ENCODE data around the gene CTSV. TPM values are rescaled to one million over a fixed set of nuclear protein-coding genes. Genes with fewer than 3 reads are reported as not detected.
"Not testable (repeated sequence)": the region's sequence is repeated elsewhere in the genome, so short reads cannot be mapped to it uniquely, and the experiment has no call there.

The CTSV gene
- total RNA-seq, result 0.24 and 0.31 TPM in 2 replicates

- H3K27me3 Mint-ChIP-seq (ENCODE audit: insufficient read depth), result peaks cover 44% of the 10 kb centered on the region
These were observed at the start of gene CTSV for GRCh38 chr9:97038611-97039513. Gene CTSV (minus strand): TSS chr9:97039142. CDS start chr9:97038043, 1,099 bp downstream.

GRCh38 chr9:97087668-97088215 lies 48.8 kb upstream of the CTSV start:
- intact Hi-C loops (cut with micrococcal nuclease); H3K4me3 Mint-ChIP-seq; H3K27ac Mint-ChIP-seq; H3K36me3 Mint-ChIP-seq (ENCODE audit: low read depth); H3K9me3 Mint-ChIP-seq; DNase-seq (ENCODE audit: low spot score); H3K4me1 Mint-ChIP-seq (ENCODE audit: low read depth): not testable (repeated sequence)
- H3K27me3 Mint-ChIP-seq (ENCODE audit: insufficient read depth), result peaks cover 23% of the 10 kb centered on the region

More at GRCh38 chr9:97038611-97039513, at the start of gene CTSV:
- H3K36me3 Mint-ChIP-seq (ENCODE audit: low read depth), result no peaks in the 10 kb centered on the region
- peaks cover 5% of the 10 kb centered on the region for H3K4me1 Mint-ChIP-seq (ENCODE audit: low read depth)
- intact Hi-C loops (cut with micrococcal nuclease), result loop anchor here (1.0 to 10.0 kb wide), 5 partner anchors 23 to 624 kb away; partner anchors contain the start of gene ZNF367
- H3K9me3 Mint-ChIP-seq, result no peaks in the 10 kb centered on the region
- peak; percentile 79 for DNase-seq (ENCODE audit: low spot score)
- peak within 1 kb of the TSS; percentile 85 for H3K4me3 Mint-ChIP-seq
- H3K27ac Mint-ChIP-seq, result no peak within 1 kb of the TSS

GRCh38 chr9:97084562-97084991 lies 45.6 kb upstream of the CTSV start:
- H3K27ac Mint-ChIP-seq; DNase-seq (ENCODE audit: low spot score); H3K36me3 Mint-ChIP-seq (ENCODE audit: low read depth); intact Hi-C loops (cut with micrococcal nuclease); H3K4me3 Mint-ChIP-seq; H3K4me1 Mint-ChIP-seq (ENCODE audit: low read depth); H3K9me3 Mint-ChIP-seq: not testable (repeated sequence)
- H3K27me3 Mint-ChIP-seq (ENCODE audit: insufficient read depth), result peaks cover 20% of the 10 kb centered on the region

GRCh38 chr9:97078362-97078761 lies 39.4 kb upstream of the CTSV start:
- peaks cover 31% of the 10 kb centered on the region for H3K27me3 Mint-ChIP-seq (ENCODE audit: insufficient read depth)
- H3K36me3 Mint-ChIP-seq (ENCODE audit: low read depth), result no peaks in the 10 kb centered on the region
- H3K4me1 Mint-ChIP-seq (ENCODE audit: low read depth), result no peaks in the 10 kb centered on the region
- H3K9me3 Mint-ChIP-seq, result peaks cover 5% of the 10 kb centered on the region
- no peak for DNase-seq (ENCODE audit: low spot score)
- H3K27ac Mint-ChIP-seq, result no peak overlapping the region
- no peak overlapping the region for H3K4me3 Mint-ChIP-seq
- intact Hi-C loops (cut with micrococcal nuclease), result no loop called here

GRCh38 chr9:97077452-97078295 lies 38.7 kb upstream of the CTSV start:
- Mint-ChIP-seq H3K4me1 (ENCODE audit: low read depth) (no peaks in the 10 kb centered on the region), H3K36me3 (ENCODE audit: low read depth) (no peaks in the 10 kb centered on the region), H3K27me3 (ENCODE audit: insufficient read depth) (peaks cover 30% of the 10 kb centered on the region), H3K4me3 (no peak overlapping the region), H3K27ac (no peak overlapping the region), H3K9me3 (peaks cover 5% of the 10 kb centered on the region)
- intact Hi-C loops (cut with micrococcal nuclease), result no loop called here
- no peak for DNase-seq (ENCODE audit: low spot score)

- H3K27ac Mint-ChIP-seq; H3K9me3 Mint-ChIP-seq; H3K4me3 Mint-ChIP-seq; H3K36me3 Mint-ChIP-seq (ENCODE audit: low read depth); intact Hi-C loops (cut with micrococcal nuclease); DNase-seq (ENCODE audit: low spot score); H3K4me1 Mint-ChIP-seq (ENCODE audit: low read depth): not testable (repeated sequence)
- peaks cover 32% of the 10 kb centered on the region for H3K27me3 Mint-ChIP-seq (ENCODE audit: insufficient read depth)
These were observed 37.9 kb upstream of the CTSV start for GRCh38 chr9:97076731-97077451.

GRCh38 chr9:97076238-97076637 lies 37.3 kb upstream of the CTSV start:
- intact Hi-C loops (cut with micrococcal nuclease), result no loop called here
- Mint-ChIP-seq H3K4me1 (ENCODE audit: low read depth) (no peaks in the 10 kb centered on the region), H3K4me3 (no peak overlapping the region), H3K27ac (no peak overlapping the region), H3K9me3 (peaks cover 4% of the 10 kb centered on the region), H3K27me3 (ENCODE audit: insufficient read depth) (peaks cover 32% of the 10 kb centered on the region), H3K36me3 (ENCODE audit: low read depth) (no peaks in the 10 kb centered on the region)
- no peak for DNase-seq (ENCODE audit: low spot score)

- no peak overlapping the region for H3K27ac Mint-ChIP-seq
- no peaks in the 10 kb centered on the region for H3K36me3 Mint-ChIP-seq (ENCODE audit: low read depth)
- H3K4me3 Mint-ChIP-seq, result no peak overlapping the region
- intact Hi-C loops (cut with micrococcal nuclease), result no loop called here
- no peaks in the 10 kb centered on the region for H3K4me1 Mint-ChIP-seq (ENCODE audit: low read depth)
- no peak for DNase-seq (ENCODE audit: low spot score)
- H3K9me3 Mint-ChIP-seq, result no peaks in the 10 kb centered on the region
- H3K27me3 Mint-ChIP-seq (ENCODE audit: insufficient read depth), result peaks cover 27% of the 10 kb centered on the region
These were observed 36.5 kb upstream of the CTSV start for GRCh38 chr9:97075289-97075985.

- Mint-ChIP-seq H3K9me3 (no peaks in the 10 kb centered on the region), H3K36me3 (ENCODE audit: low read depth) (no peaks in the 10 kb centered on the region), H3K27me3 (ENCODE audit: insufficient read depth) (peaks cover 20% of the 10 kb centered on the region), H3K27ac (no peak overlapping the region), H3K4me3 (no peak overlapping the region), H3K4me1 (ENCODE audit: low read depth) (no peaks in the 10 kb centered on the region)
- DNase-seq (ENCODE audit: low spot score), result no peak
- intact Hi-C loops (cut with micrococcal nuclease), result no loop called here
These were observed 34.6 kb upstream of the CTSV start for GRCh38 chr9:97073506-97073905.

- no peak overlapping the region for H3K27ac Mint-ChIP-seq
- no peaks in the 10 kb centered on the region for H3K9me3 Mint-ChIP-seq
- no peaks in the 10 kb centered on the region for H3K36me3 Mint-ChIP-seq (ENCODE audit: low read depth)
- intact Hi-C loops (cut with micrococcal nuclease), result no loop called here
- no peak overlapping the region for H3K4me3 Mint-ChIP-seq
- peaks cover 20% of the 10 kb centered on the region for H3K27me3 Mint-ChIP-seq (ENCODE audit: insufficient read depth)
- no peak for DNase-seq (ENCODE audit: low spot score)
- no peaks in the 10 kb centered on the region for H3K4me1 Mint-ChIP-seq (ENCODE audit: low read depth)
These were observed 33.4 kb upstream of the CTSV start for GRCh38 chr9:97072285-97072776.

- intact Hi-C loops (cut with micrococcal nuclease); H3K36me3 Mint-ChIP-seq (ENCODE audit: low read depth); H3K27ac Mint-ChIP-seq; H3K4me1 Mint-ChIP-seq (ENCODE audit: low read depth); H3K9me3 Mint-ChIP-seq; H3K4me3 Mint-ChIP-seq; DNase-seq (ENCODE audit: low spot score): not testable (repeated sequence)
- peaks cover 12% of the 10 kb centered on the region for H3K27me3 Mint-ChIP-seq (ENCODE audit: insufficient read depth)
These were observed 31.4 kb upstream of the CTSV start for GRCh38 chr9:97070325-97070724.

GRCh38 chr9:97067490-97067889 lies 28.5 kb upstream of the CTSV start:
- Mint-ChIP-seq H3K27me3 (ENCODE audit: insufficient read depth) (peaks cover under 1% of the 10 kb centered on the region), H3K36me3 (ENCODE audit: low read depth) (no peaks in the 10 kb centered on the region), H3K4me3 (no peak overlapping the region), H3K9me3 (peaks cover 9% of the 10 kb centered on the region), H3K4me1 (ENCODE audit: low read depth) (peaks cover 3% of the 10 kb centered on the region), H3K27ac (no peak overlapping the region)
- intact Hi-C loops (cut with micrococcal nuclease), result no loop called here
- DNase-seq (ENCODE audit: low spot score), result no peak

All from activated T-helper 1 cell treated with anti-CD3 and anti-CD28 coated beads, Interleukin-12 subunit alpha, Interleukin-12 subunit beta, Interleukin-2, Interleukin-4 antibody, amounts not matched to agents 30 ng/mL and 10 ng/mL and 1 ng/mL, durations not matched to agents 14 hours and 24 hours and 36 hours (primary cell).